Stimulated activated naive B cell treated with anti-CD40 and anti-IgM and Interleukin-4, amounts not matched to agents 10 μg/mL and 1 μg/mL and 100 μg/mL, for 72 hours (primary cell): Measurements from ENCODE around the gene RRBP1.
A peak's percentile ranks its signal among the peaks of the same experiment; 100 is the strongest.

Experiments
- ATAC-seq, 2 donors: fragments of 150-1000 bp; cut with Tn5 transposase; replicated peaks; 2 replicates each; pipeline ENCODE4 v1.10.0; 2021; ENCODE audit warnings: moderate library complexity in 1 of 2
- DNase-seq: peaks from one replicate; pipeline ENCODE4 v3.0.0; 2021
- H3K27ac Mint-ChIP-seq: one replicate; pipeline ENCODE4 v1.8.0; 2022; ENCODE audit warnings: mild to moderate bottlenecking, mixed read lengths
- H3K27me3 Mint-ChIP-seq, 2 donors: one replicate each; pipeline ENCODE4 v1.8.0; 2022; ENCODE audit warnings: mixed read lengths in 2 of 2
- H3K36me3 Mint-ChIP-seq, 2 donors: one replicate each; pipeline ENCODE4 v1.8.0; 2022; ENCODE audit warnings: mixed read lengths in 2 of 2, mild to moderate bottlenecking in 1 of 2
- H3K4me1 Mint-ChIP-seq, 2 donors: one replicate each; pipeline ENCODE4 v1.8.0; 2022; ENCODE audit warnings: mixed read lengths in 2 of 2, mild to moderate bottlenecking in 1 of 2
- H3K4me3 Mint-ChIP-seq, 2 donors: one replicate each; pipeline ENCODE4 v1.8.0; 2022; ENCODE audit warnings: mild to moderate bottlenecking in 2 of 2, mixed read lengths in 2 of 2, moderate library complexity in 1 of 2
- H3K9me3 Mint-ChIP-seq, 2 donors: one replicate each; pipeline ENCODE4 v1.8.0; 2022; ENCODE audit warnings: mixed read lengths in 2 of 2, mild to moderate bottlenecking in 1 of 2

Gene RRBP1

GRCh38 chr20:17682889-17683198, 802 bp upstream of the RRBP1 start:
- peak overlapping the region; percentile 90 for H3K4me3 Mint-ChIP-seq
- no peak overlapping the region for H3K27ac Mint-ChIP-seq
- peaks cover 23 to 32% of the 10 kb centered on the region in 2 donors for H3K27me3 Mint-ChIP-seq
- ATAC-seq = no peak
- peaks cover 12 to 16% of the 10 kb centered on the region in 2 donors for H3K36me3 Mint-ChIP-seq
- no peak for DNase-seq
- peaks cover 5 to 7% of the 10 kb centered on the region in 2 donors for H3K9me3 Mint-ChIP-seq
- H3K4me1 Mint-ChIP-seq = peaks cover 17 to 25% of the 10 kb centered on the region in 2 donors

DNA sequence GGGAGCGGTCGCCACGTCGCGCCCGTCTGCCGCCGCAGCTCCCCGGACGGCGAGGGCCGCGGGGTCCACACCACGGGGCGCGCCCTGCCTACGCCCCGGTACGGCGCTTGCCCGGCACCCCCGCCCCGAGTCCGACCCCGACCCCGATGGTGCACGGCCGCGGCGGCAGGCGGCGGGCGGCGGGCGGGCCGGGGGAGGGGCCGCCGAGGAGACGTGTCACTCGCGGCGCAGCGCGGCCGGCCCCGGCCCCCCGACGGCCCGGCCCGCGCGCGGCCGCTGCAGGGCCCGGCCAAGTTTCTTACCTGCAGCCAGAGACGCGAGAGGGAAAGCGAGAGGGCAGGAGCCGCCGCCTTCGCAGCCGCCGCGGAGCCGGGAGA, 328 bp downstream of the RRBP1 start:
- Mint-ChIP-seq H3K4me1 (peaks cover 15 to 25% of the 10 kb centered on the region in 2 donors), H3K36me3 (peaks cover 9 to 12% of the 10 kb centered on the region in 2 donors), H3K9me3 (peaks cover 0 to under 1% of the 10 kb centered on the region in 2 donors), H3K27ac (peak overlapping the region; percentile 93), H3K4me3 (peak overlapping the region; percentile 90), H3K27me3 (peaks cover 12 to 20% of the 10 kb centered on the region in 2 donors)
- DNase-seq (no peak), ATAC-seq (peak; percentile 8 to 17)

DNA sequence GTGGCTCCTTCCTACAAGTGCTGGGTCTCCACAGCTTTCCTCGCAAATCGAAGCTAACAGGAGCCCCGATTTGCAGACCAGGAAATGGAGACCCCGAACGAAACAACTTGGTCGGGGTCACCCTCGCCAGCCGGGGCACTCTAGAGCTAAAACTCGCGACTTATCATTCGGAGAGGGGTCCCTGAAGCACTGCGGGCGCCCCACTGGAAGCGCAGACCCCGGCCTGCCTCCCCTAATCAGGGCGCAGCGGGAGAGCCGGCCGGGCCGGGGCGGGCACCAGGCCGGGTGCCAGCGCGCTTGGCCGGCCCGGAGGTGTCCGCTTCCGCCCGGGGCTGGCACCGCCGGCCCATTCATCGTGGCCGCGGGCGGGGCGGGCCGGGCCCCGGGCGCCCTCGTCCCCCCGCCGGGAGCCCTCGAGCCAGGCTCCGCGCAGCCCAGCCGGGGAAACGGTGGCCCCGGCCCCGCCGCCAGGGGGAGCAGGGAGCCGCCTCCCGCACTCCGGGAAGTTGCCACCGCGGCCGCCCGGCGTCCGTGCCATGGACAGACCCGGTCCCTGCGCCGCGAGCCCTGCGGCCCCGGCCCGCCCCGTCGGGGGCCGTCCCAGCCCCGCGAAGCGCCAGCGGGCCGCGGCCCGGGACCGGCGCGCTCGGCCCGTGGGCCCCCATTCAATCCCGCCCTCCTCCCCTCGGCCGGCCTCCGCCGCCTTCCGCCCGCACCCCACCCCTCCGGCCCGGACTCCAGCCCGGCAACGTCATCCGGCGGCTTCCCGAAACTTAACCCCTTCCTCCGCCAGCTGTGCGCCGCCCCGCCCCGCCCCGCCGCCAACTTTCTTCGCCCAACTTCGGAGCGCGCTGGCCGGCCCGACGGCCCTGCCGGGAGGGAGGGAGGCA, 961 bp downstream of the RRBP1 start:
- Mint-ChIP-seq H3K27ac (peak overlapping the region; percentile 85), H3K4me3 (peak overlapping the region; percentile 83 to 90), H3K27me3 (peaks cover 8 to 14% of the 10 kb centered on the region in 2 donors), H3K4me1 (peaks cover 16 to 25% of the 10 kb centered on the region in 2 donors), H3K36me3 (peaks cover 7 to 13% of the 10 kb centered on the region in 2 donors), H3K9me3 (no peaks in the 10 kb centered on the region)
- peak; percentile 47 to 53 for ATAC-seq
- DNase-seq = peak; percentile 74

DNA sequence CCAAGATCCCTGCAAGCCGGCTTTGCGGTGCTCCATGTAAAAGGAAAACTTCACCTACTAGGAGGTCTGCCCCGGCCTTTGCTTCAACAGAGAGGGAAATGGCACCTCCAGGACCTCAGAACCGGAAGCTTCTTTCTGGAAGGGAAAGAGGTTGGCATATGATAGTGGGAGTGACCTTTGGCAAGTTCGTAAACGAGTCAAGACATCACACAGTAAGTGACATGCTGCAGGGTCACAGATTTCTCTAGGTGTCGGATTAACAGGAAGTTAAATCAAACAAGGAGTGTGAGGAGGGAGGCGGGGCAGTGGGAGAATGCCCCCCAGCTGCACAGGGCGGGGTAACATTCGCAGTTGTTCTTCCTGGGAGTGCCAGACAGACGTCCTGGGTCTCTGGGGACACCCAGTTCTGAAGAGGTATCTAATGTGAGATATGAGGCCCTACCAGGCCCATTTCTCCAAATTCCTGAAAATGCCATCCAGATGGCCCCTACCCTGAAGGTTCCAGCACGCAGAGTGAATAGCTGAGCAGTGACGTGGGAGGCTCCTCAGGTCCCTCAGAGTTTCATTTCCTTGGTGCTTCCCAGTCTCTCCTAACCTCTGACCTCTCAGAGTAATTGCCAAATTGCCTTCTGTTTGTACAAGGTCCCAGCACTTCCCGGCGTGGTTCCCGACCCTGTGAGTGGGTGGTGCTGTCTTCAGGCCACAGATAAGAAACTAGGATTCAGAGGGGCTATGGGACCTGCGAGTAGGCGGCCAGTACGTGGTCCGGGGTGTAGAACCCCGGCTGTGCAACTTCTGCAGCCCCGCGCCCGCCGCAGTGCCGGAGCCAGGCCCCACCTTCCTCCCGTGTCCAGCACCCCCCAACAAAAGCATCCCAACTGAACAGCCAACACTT, 1.9 kb downstream of the RRBP1 start:
- Mint-ChIP-seq H3K4me1 (peaks cover 20 to 25% of the 10 kb centered on the region in 2 donors), H3K27me3 (peaks cover 4 to 10% of the 10 kb centered on the region in 2 donors), H3K4me3 (peak overlapping the region; percentile 83 to 89), H3K9me3 (no peaks in the 10 kb centered on the region), H3K27ac (peak overlapping the region; percentile 85), H3K36me3 (peaks cover 10 to 22% of the 10 kb centered on the region in 2 donors)
- no peak for ATAC-seq
- no peak for DNase-seq

GRCh38 chr20:17678886-17679285, 3.2 kb downstream of the RRBP1 start:
- Mint-ChIP-seq H3K9me3 (no peaks in the 10 kb centered on the region), H3K27ac (no peak overlapping the region), H3K4me1 (peaks cover 21 to 36% of the 10 kb centered on the region in 2 donors), H3K36me3 (peaks cover 15 to 32% of the 10 kb centered on the region in 2 donors), H3K27me3 (peaks cover 0 to 3% of the 10 kb centered on the region in 2 donors), H3K4me3 (no peak overlapping the region)
- DNase-seq (no peak), ATAC-seq (no peak)

DNA sequence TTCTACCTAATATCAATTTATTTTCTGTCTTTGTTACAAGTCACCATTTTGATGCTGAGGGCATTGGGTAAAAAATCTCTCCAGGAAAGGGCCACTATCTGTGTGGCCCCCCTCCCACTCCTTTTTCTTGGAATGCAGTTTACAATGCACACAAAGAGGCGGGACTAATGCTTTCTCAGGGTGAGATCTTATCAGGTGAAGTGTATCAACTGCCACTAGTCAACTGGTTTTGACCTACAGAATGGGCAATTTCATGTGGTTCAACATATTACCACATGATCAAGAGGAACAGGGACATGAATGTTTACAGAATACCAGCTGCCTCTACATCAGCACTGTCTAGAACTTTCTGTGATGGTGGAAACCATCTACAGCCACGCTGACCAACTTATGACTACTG, 3.7 kb downstream of the RRBP1 start:
- ATAC-seq (no peak), DNase-seq (no peak)
- H3K36me3 Mint-ChIP-seq = peaks cover 15 to 32% of the 10 kb centered on the region in 2 donors
- H3K4me3 Mint-ChIP-seq = no peak overlapping the region
- H3K4me1 Mint-ChIP-seq = peaks cover 24 to 40% of the 10 kb centered on the region in 2 donors
- no peaks in the 10 kb centered on the region for H3K9me3 Mint-ChIP-seq
- no peaks in the 10 kb centered on the region for H3K27me3 Mint-ChIP-seq
- no peak overlapping the region for H3K27ac Mint-ChIP-seq

GRCh38 chr20:17676942-17677341, 5.1 kb downstream of the RRBP1 start:
- Mint-ChIP-seq H3K4me3 (no peak overlapping the region), H3K9me3 (no peaks in the 10 kb centered on the region), H3K27me3 (no peaks in the 10 kb centered on the region), H3K36me3 (peaks cover 20 to 32% of the 10 kb centered on the region in 2 donors), H3K27ac (no peak overlapping the region), H3K4me1 (peaks cover 24 to 39% of the 10 kb centered on the region in 2 donors)
- ATAC-seq = no peak
- no peak for DNase-seq

DNA sequence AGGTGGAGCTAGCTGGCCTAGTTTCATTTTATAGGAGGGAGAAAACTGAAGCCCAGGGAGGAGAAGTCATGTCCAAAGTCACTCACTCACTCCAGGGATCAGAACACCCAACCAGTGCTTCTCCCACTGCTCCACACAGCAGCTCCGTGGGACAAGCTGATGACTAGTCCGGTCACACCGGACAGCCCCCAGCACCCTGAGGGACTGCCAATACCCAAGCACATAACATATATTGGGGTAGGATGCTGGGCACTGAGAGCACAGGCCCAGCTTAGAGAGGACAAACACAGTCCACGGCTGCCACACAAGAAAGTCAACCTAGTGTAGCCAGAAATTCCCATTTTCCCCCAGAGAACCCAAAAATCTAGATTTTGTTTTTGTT, 5.7 kb downstream of the RRBP1 start:
- no peak overlapping the region for H3K27ac Mint-ChIP-seq
- no peaks in the 10 kb centered on the region for H3K9me3 Mint-ChIP-seq
- no peaks in the 10 kb centered on the region for H3K27me3 Mint-ChIP-seq
- H3K4me3 Mint-ChIP-seq = no peak overlapping the region
- peaks cover 21 to 36% of the 10 kb centered on the region in 2 donors for H3K36me3 Mint-ChIP-seq
- peaks cover 28 to 44% of the 10 kb centered on the region in 2 donors for H3K4me1 Mint-ChIP-seq
- ATAC-seq (no peak), DNase-seq (no peak)

DNA sequence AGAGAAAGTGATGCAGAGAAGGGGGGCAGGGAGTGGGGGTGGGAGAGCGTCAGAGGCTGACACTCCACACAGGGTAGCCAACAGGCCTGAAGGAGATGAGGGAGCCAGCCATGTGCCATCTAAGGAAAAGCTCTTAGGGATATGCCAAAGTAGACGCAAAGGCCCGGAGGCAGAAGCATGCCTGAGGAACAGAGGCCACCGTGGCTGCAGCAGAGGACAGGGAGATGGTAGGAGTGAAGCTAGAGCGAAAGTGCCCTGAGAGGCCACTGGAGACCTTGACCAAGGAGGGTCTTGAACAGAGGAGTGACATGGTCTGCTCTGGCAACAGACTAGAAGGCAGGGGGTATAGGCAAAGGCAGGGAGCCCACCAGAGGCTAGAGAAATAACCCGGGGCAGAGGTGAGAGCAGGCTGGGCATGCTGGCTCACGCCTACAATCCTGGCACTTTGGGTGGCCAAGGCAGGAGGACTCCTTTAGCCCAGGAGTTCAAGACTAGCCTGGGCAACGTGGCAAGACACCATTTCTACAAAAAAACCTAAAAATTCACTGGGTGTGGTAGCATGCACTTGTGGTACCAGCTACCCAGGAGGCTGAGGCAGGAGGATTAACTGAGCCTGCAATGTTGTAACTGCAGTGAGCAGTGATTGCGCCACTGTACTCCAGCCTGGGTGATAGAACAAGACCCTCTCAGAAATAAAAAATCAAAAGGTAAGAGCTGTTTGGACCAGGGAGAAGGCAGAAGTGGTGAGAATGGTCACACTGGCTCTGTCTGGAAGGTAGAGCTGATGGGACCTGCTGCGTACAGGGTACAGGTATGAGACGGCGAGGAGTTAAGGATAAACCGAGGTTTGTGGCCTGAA, 6.3 kb downstream of the RRBP1 start:
- no peak for DNase-seq
- no peaks in the 10 kb centered on the region for H3K27me3 Mint-ChIP-seq
- peaks cover 28 to 42% of the 10 kb centered on the region in 2 donors for H3K36me3 Mint-ChIP-seq
- ATAC-seq = no peak
- H3K27ac Mint-ChIP-seq = no peak overlapping the region
- H3K9me3 Mint-ChIP-seq = no peaks in the 10 kb centered on the region
- no peak overlapping the region for H3K4me3 Mint-ChIP-seq
- peaks cover 34 to 50% of the 10 kb centered on the region in 2 donors for H3K4me1 Mint-ChIP-seq

- H3K4me1 Mint-ChIP-seq = peaks cover 33 to 47% of the 10 kb centered on the region in 2 donors
- ATAC-seq = no peak
- peaks cover 32 to 44% of the 10 kb centered on the region in 2 donors for H3K36me3 Mint-ChIP-seq
- no peak overlapping the region for H3K27ac Mint-ChIP-seq
- no peak for DNase-seq
- no peaks in the 10 kb centered on the region for H3K27me3 Mint-ChIP-seq
- no peak overlapping the region for H3K4me3 Mint-ChIP-seq
- no peaks in the 10 kb centered on the region for H3K9me3 Mint-ChIP-seq
These were observed 7.1 kb downstream of the RRBP1 start for GRCh38 chr20:17674722-17675518.

DNA sequence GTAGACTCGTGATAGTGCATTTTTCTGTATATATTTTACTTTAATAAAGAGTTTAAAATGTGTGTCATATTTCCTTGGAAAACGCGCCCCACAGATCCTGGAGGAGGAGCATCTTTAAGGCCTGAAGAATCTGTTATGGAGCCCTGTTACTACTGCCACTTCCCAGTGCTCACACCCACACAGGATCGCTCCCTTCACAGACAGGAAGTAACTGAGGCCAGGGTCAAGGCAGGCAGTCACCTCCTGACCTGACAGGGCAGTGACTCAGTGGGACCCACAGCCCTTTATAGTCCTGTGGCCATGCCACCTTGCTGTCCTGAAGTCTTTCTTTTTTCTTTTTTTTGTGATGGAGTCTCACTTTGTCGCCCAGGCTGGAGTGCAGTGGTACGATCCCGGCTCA, 9.0 kb downstream of the RRBP1 start:
- DNase-seq = no peak
- Mint-ChIP-seq H3K4me1 (peaks cover 27 to 47% of the 10 kb centered on the region in 2 donors), H3K36me3 (peaks cover 36 to 49% of the 10 kb centered on the region in 2 donors), H3K27me3 (no peaks in the 10 kb centered on the region), H3K27ac (no peak overlapping the region), H3K9me3 (no peaks in the 10 kb centered on the region), H3K4me3 (no peak overlapping the region)
- ATAC-seq = no peak

DNA sequence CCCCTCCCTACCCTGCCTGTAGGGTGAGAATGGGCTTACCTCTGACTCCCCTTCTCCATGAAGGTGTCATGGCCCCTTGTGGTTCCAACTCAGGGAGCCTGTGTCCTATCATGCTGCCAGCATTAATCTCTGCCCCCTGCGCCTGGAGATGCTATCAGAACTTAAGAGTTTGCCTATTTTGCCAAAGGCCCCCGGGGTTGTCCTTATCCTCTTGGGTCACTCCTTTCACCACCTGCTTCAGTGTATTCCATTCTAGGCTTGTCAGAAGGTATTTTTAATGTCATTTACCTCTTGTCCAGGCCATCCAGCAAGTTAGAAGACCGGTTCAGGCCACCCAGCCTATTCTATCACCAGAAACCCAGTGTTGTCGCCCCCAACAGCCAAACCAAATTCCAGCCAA, 10.5 kb downstream of the RRBP1 start:
- H3K36me3 Mint-ChIP-seq = peaks cover 39 to 54% of the 10 kb centered on the region in 2 donors
- DNase-seq (no peak), ATAC-seq (no peak)
- H3K27ac Mint-ChIP-seq = no peak overlapping the region
- no peaks in the 10 kb centered on the region for H3K9me3 Mint-ChIP-seq
- peaks cover 27 to 58% of the 10 kb centered on the region in 2 donors for H3K4me1 Mint-ChIP-seq
- no peaks in the 10 kb centered on the region for H3K27me3 Mint-ChIP-seq
- no peak overlapping the region for H3K4me3 Mint-ChIP-seq

- ATAC-seq (no peak), DNase-seq (no peak)
- Mint-ChIP-seq H3K9me3 (no peaks in the 10 kb centered on the region), H3K4me3 (no peak overlapping the region), H3K36me3 (peaks cover 38 to 52% of the 10 kb centered on the region in 2 donors), H3K27ac (no peak overlapping the region), H3K4me1 (peaks cover 28 to 59% of the 10 kb centered on the region in 2 donors), H3K27me3 (no peaks in the 10 kb centered on the region)
These were observed 11.0 kb downstream of the RRBP1 start for GRCh38 chr20:17671011-17671410.
